AG20443 (cell line): Measurements from ENCODE around the gene MNAT1.
"Not testable (repeated sequence)": the region's sequence is repeated elsewhere in the genome, so short reads cannot be mapped to it uniquely, and the experiment has no call there.

Experiments
- DNase-seq: peaks from one replicate; pipeline ENCODE4 v3.0.0; 2012; ENCODE audit warnings: low spot score, mixed read lengths

Gene MNAT1

GRCh38 chr14:60882219-60882618, 147.7 kb downstream of the MNAT1 start:
- DNase-seq, result no peak

- no peak for DNase-seq
These were observed 149.6 kb downstream of the MNAT1 start for GRCh38 chr14:60884134-60884533.

GRCh38 chr14:60890636-60891035, 156.1 kb downstream of the MNAT1 start:
- DNase-seq, result not testable (repeated sequence)

- DNase-seq, result no peak
These were observed 159.3 kb downstream of the MNAT1 start for GRCh38 chr14:60893911-60894310.

GRCh38 chr14:60904381-60904780, 169.8 kb downstream of the MNAT1 start:
- DNase-seq, result no peak

GRCh38 chr14:60905923-60906322, 171.4 kb downstream of the MNAT1 start:
- DNase-seq, result no peak

GRCh38 chr14:60915781-60916180, 181.2 kb downstream of the MNAT1 start:
- no peak for DNase-seq

GRCh38 chr14:60922050-60922449, 187.5 kb downstream of the MNAT1 start:
- DNase-seq, result no peak

- no peak for DNase-seq
These were observed 190.7 kb downstream of the MNAT1 start for GRCh38 chr14:60925286-60925685.

- DNase-seq, result no peak
These were observed 191.4 kb downstream of the MNAT1 start for GRCh38 chr14:60926002-60926401.

GRCh38 chr14:60931218-60931617, 196.7 kb downstream of the MNAT1 start:
- DNase-seq, result no peak

- DNase-seq, result no peak
These were observed 199.5 kb downstream of the MNAT1 start for GRCh38 chr14:60933920-60934655.

GRCh38 chr14:60935319-60935718, 200.8 kb downstream of the MNAT1 start:
- no peak for DNase-seq

GRCh38 chr14:60943637-60944032, 209.1 kb downstream of the MNAT1 start:
- no peak for DNase-seq

- no peak for DNase-seq
These were observed 209.6 kb downstream of the MNAT1 start for GRCh38 chr14:60944204-60944603.

GRCh38 chr14:60945984-60946383, 211.4 kb downstream of the MNAT1 start:
- DNase-seq, result no peak

GRCh38 chr14:60946773-60947172, 212.2 kb downstream of the MNAT1 start:
- no peak for DNase-seq

- DNase-seq, result peak; percentile 36
These were observed 217.3 kb downstream of the MNAT1 start for GRCh38 chr14:60951776-60952435.

GRCh38 chr14:60956202-60956601, 221.6 kb downstream of the MNAT1 start:
- DNase-seq, result no peak

- DNase-seq, result no peak
These were observed 222.1 kb downstream of the MNAT1 start for GRCh38 chr14:60956632-60957031.

- DNase-seq, result no peak
These were observed 223.6 kb downstream of the MNAT1 start for GRCh38 chr14:60958146-60958545.

- DNase-seq, result no peak
These were observed 229.2 kb downstream of the MNAT1 start for GRCh38 chr14:60963761-60964160.

GRCh38 chr14:60964904-60965303, 230.3 kb downstream of the MNAT1 start:
- DNase-seq, result no peak

GRCh38 chr14:60965402-60965801, 230.8 kb downstream of the MNAT1 start:
- DNase-seq, result no peak
